CD14-positive monocyte (primary cell): ENCODE measurements around the gene LDLRAD4. TPM values are rescaled to one million over a fixed set of nuclear protein-coding genes. Genes with fewer than 3 reads are reported as not detected.

ENCODE experiments used
- DNase-seq, 3 donors: peaks; one replicate each; pipeline ENCODE4 v3.0.0-alpha.2; 2011 to 2022
- H2AFZ ChIP-seq: 2 replicates; pipeline ENCODE4 v1.6.0; 2012; ENCODE audit warnings: mild to moderate bottlenecking, low read depth, low read length, inconsistent platforms; ENCODE audit not compliant: insufficient read depth, poor library complexity, severe bottlenecking
- H3K27ac ChIP-seq, 2 donors: 1 replicate in 1 of 2; 2 replicates in 1 of 2; pipeline ENCODE4 v1.5.1; 2012 to 2013; ENCODE audit warnings: low read length in 2 of 2, control low read depth in 1 of 2, inconsistent platforms in 1 of 2, low read depth in 1 of 2, mild to moderate bottlenecking in 1 of 2
- H3K27me3 ChIP-seq, 2 donors: one replicate each; pipeline versions ENCODE4 v1.6.0 to v1.6.1; 2011 to 2013; ENCODE audit warnings: low read length in 2 of 2; ENCODE audit not compliant: control insufficient read depth in 2 of 2, insufficient read depth in 2 of 2
- H3K36me3 ChIP-seq, 2 donors: replicated peaks in 1 of 2; 1 replicate in 1 of 2; 2 replicates in 1 of 2; pipeline versions ENCODE4 v1.5.1 to v1.6.1; 2012 to 2013; ENCODE audit warnings: low read length in 2 of 2, control low read depth in 1 of 2, inconsistent platforms in 1 of 2, mild to moderate bottlenecking in 1 of 2; ENCODE audit not compliant: insufficient read depth in 2 of 2, control insufficient read depth in 1 of 2
- H3K4me1 ChIP-seq, 2 donors: 1 replicate in 1 of 2; 2 replicates in 1 of 2; pipeline versions ENCODE4 v1.5.1 to v1.6.1; 2012 to 2013; ENCODE audit warnings: low read length in 2 of 2, control low read depth in 1 of 2, inconsistent platforms in 1 of 2, mild to moderate bottlenecking in 1 of 2, moderate library complexity in 1 of 2; ENCODE audit not compliant: insufficient read depth in 2 of 2, control insufficient read depth in 1 of 2
- H3K4me2 ChIP-seq: replicated peaks from 2 replicates; pipeline ENCODE3; 2012; ENCODE audit warnings: low read length, moderate library complexity, mild to moderate bottlenecking; ENCODE audit not compliant: poor library complexity, severe bottlenecking; ENCODE audit errors: extremely low read depth
- H3K4me3 ChIP-seq, 3 experiments: fragments of 200-600 bp in 1 of 3; sonication (generic) in 1 of 3; replicated peaks in 1 of 3; 1 replicate in 2 of 3; 2 replicates in 1 of 3; pipeline ENCODE4 v1.5.1; 2011 to 2013; ENCODE audit warnings: low read length in 3 of 3, mild to moderate bottlenecking in 3 of 3, control low read depth in 2 of 3, low read depth in 2 of 3, inconsistent platforms in 1 of 3, moderate library complexity in 1 of 3
- H3K79me2 ChIP-seq: 2 replicates; pipeline ENCODE4 v1.6.0; 2012; ENCODE audit warnings: mild to moderate bottlenecking, control low read depth, inconsistent platforms, low read length, moderate library complexity; ENCODE audit not compliant: insufficient read depth
- H3K9ac ChIP-seq: 2 replicates; pipeline ENCODE4 v1.6.0; 2017; ENCODE audit warnings: low read length, mild to moderate bottlenecking; ENCODE audit not compliant: insufficient read depth, poor library complexity, severe bottlenecking
- H3K9me3 ChIP-seq, 2 donors: replicated peaks in 1 of 2; 1 replicate in 1 of 2; 2 replicates in 1 of 2; pipeline versions ENCODE4 v1.5.1 to v1.6.1; 2012 to 2013; ENCODE audit warnings: low read length in 2 of 2, control low read depth in 1 of 2; ENCODE audit not compliant: control insufficient read depth in 1 of 2, insufficient read depth in 1 of 2
- H4K20me1 ChIP-seq: 2 replicates; pipeline ENCODE4 v1.6.0; 2012; ENCODE audit warnings: mild to moderate bottlenecking, low read length, control low read depth, moderate library complexity; ENCODE audit not compliant: insufficient read depth
- H3K27ac Mint-ChIP-seq, 7 donors: one replicate each; pipeline ENCODE4 v1.8.0; 2020; ENCODE audit warnings: mild to moderate bottlenecking in 7 of 7, mixed read lengths in 7 of 7, moderate library complexity in 6 of 7, inconsistent platforms in 2 of 7
- H3K27me3 Mint-ChIP-seq, 3 donors: one replicate each; pipeline ENCODE4 v1.8.0; 2021 to 2022; ENCODE audit warnings: low read depth in 3 of 3, mild to moderate bottlenecking in 3 of 3, mixed read lengths in 3 of 3, moderate library complexity in 3 of 3, inconsistent platforms in 1 of 3
- H3K36me3 Mint-ChIP-seq, 2 donors: one replicate each; pipeline ENCODE4 v1.8.0; 2020; ENCODE audit warnings: mixed read lengths in 2 of 2, inconsistent platforms in 1 of 2, mild to moderate bottlenecking in 1 of 2
- H3K4me1 Mint-ChIP-seq: one replicate; pipeline ENCODE4 v1.8.0; 2020; ENCODE audit warnings: mild to moderate bottlenecking, mixed read lengths
- H3K4me3 Mint-ChIP-seq, 2 donors: one replicate each; pipeline ENCODE4 v1.8.0; 2020; ENCODE audit warnings: mild to moderate bottlenecking in 2 of 2, mixed read lengths in 2 of 2, moderate library complexity in 1 of 2
- H3K9me3 Mint-ChIP-seq, 7 donors: one replicate each; pipeline ENCODE4 v1.8.0; 2020 to 2022; ENCODE audit warnings: mixed read lengths in 7 of 7, mild to moderate bottlenecking in 6 of 7, moderate library complexity in 6 of 7, inconsistent platforms in 2 of 7
- WGBS: methylation state at CpG from one replicate; pipeline ENCODE4 v1.1.5; 2013; ENCODE audit warnings: missing lambda C conversion rate; ENCODE audit not compliant: insufficient coverage; 5-methylcytosine and 5-hydroxymethylcytosine counted together
- intact Hi-C, 2 donors: fragments of 100-400 bp; cut with micrococcal nuclease; formaldehyde crosslinking; loops; one replicate each; pipeline versions ENCODE4 v1.15.0 to v1.15.1; 2023
- polyA plus RNA-seq, 3 donors: library from polyadenylated mRNA; depleted of rRNA in 1 of 3; unstranded in 2 of 3; stranded (reverse) in 1 of 3; fragments of 300-500 nt in 2 of 3; fragments of >200 nt in 1 of 3; fragmentation: Illumina TruSeq in 2 of 3; gene quantifications; 1 replicate in 2 of 3; 2 replicates in 1 of 3; pipeline ENCODE4 v1.2.3, GENCODE V29; 2012 to 2021
- TF ChIP-seq, protein P1 (sequence below): fragments of 200-600 bp; IDR thresholded peaks from one replicate; pipeline ENCODE4 v1.8.0; 2022; ENCODE audit warnings: antibody characterized with exemption, mild to moderate bottlenecking

LDLRAD4 gene
- polyA plus RNA-seq, 3 donors, result 13.5 to 15.4 (median 13.8) TPM

DNA sequence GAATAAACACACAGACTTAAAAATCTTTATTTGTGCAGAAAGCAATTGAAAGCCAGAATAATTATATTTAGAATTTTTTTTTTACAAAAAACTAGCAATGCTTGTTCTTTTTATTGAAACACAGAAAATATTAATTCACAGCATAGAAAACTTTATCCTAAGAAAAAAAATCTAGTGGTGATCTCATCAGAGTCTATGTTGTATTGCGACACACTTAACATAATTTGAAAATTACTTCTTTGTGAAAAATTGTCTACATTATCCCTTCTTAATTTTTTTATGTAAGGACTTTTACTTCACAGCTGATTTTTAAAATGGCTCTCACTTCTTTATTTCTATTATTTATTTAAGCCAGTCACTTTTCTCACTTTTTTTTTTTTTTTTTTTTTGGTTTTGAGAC is 103.4 kb downstream of the LDLRAD4 start:
- H3K4me1 Mint-ChIP-seq, result peaks cover 4% of the 10 kb centered on the region
- no peaks in the 10 kb centered on the region for H4K20me1 ChIP-seq
- no peak overlapping the region for H3K27ac ChIP-seq
- no peaks in the 10 kb centered on the region for H3K36me3 ChIP-seq
- DNase-seq, result no peak
- H3K9me3 Mint-ChIP-seq, result peaks cover 0 to 3% (median 2%) of the 10 kb centered on the region in 7 donors
- intact Hi-C loops, result no loop called here
- no peaks in the 10 kb centered on the region for H3K4me1 ChIP-seq
- no peaks in the 10 kb centered on the region for H3K27me3 Mint-ChIP-seq
- H2AFZ ChIP-seq, result no peak overlapping the region
- peaks cover 1% of the 10 kb centered on the region in 2 donors for H3K9me3 ChIP-seq
- H3K36me3 Mint-ChIP-seq, result no peaks in the 10 kb centered on the region
- no peak overlapping the region for H3K4me3 Mint-ChIP-seq
- no CpG with 5 or more reads among the region's 1 CpG for WGBS
- no peak overlapping the region for H3K4me2 ChIP-seq
- H3K4me3 ChIP-seq, result no peak overlapping the region
- H3K79me2 ChIP-seq, result no peaks in the 10 kb centered on the region
- no peak overlapping the region for H3K27ac Mint-ChIP-seq
- TF ChIP-seq, protein P1, sequence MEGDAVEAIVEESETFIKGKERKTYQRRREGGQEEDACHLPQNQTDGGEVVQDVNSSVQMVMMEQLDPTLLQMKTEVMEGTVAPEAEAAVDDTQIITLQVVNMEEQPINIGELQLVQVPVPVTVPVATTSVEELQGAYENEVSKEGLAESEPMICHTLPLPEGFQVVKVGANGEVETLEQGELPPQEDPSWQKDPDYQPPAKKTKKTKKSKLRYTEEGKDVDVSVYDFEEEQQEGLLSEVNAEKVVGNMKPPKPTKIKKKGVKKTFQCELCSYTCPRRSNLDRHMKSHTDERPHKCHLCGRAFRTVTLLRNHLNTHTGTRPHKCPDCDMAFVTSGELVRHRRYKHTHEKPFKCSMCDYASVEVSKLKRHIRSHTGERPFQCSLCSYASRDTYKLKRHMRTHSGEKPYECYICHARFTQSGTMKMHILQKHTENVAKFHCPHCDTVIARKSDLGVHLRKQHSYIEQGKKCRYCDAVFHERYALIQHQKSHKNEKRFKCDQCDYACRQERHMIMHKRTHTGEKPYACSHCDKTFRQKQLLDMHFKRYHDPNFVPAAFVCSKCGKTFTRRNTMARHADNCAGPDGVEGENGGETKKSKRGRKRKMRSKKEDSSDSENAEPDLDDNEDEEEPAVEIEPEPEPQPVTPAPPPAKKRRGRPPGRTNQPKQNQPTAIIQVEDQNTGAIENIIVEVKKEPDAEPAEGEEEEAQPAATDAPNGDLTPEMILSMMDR, result no peak
- no peak overlapping the region for H3K9ac ChIP-seq
- H3K27me3 ChIP-seq, result no peaks in the 10 kb centered on the region

DNA sequence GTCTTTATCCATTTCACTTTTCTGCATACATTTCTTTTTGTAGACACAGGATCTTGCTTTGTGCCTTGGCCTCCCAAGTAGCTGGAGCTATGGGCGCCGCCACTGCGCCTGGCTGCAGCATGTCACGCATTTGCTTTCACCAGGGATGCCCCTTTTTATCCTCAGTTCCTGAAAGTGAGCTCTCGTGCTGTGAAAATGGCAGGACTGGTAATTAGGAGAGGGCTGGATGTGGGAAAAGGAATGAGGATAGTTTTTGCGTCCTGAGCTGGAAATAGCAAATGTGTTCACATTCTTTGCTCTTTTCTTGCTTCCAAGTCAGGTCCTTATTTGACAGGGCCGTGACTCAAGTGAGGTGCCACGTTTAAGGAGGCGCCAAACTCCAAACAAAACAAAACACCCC is 104.6 kb downstream of the LDLRAD4 start:
- Mint-ChIP-seq H3K4me1 (peaks cover 4% of the 10 kb centered on the region), H3K9me3 (peaks cover under 1 to 6% (median 2%) of the 10 kb centered on the region in 7 donors), H3K4me3 (no peak overlapping the region), H3K27me3 (peaks cover 0 to 2% (median 0%) of the 10 kb centered on the region in 3 donors), H3K36me3 (no peaks in the 10 kb centered on the region), H3K27ac (no peak overlapping the region)
- WGBS, result 97% methylated on average over 5 of the region's 9 CpGs
- Histone ChIP-seq H3K27ac (no peak overlapping the region), H3K79me2 (no peaks in the 10 kb centered on the region), H3K27me3 (no peaks in the 10 kb centered on the region), H4K20me1 (no peaks in the 10 kb centered on the region), H3K4me1 (no peaks in the 10 kb centered on the region), H3K36me3 (no peaks in the 10 kb centered on the region), H2AFZ (no peak overlapping the region), H3K4me3 (no peak overlapping the region), H3K9me3 (no peaks in the 10 kb centered on the region), H3K9ac (no peak overlapping the region), H3K4me2 (no peak overlapping the region)
- TF ChIP-seq, protein P1, result no peak
- intact Hi-C loops, result no loop called here
- DNase-seq, result no peak
